ENCODE results near the gene USP44.

GRCh38 chr12:95594136-95594535 is 42.9 kb upstream of the USP44 start:
- TF ChIP-seq, protein P1, sequence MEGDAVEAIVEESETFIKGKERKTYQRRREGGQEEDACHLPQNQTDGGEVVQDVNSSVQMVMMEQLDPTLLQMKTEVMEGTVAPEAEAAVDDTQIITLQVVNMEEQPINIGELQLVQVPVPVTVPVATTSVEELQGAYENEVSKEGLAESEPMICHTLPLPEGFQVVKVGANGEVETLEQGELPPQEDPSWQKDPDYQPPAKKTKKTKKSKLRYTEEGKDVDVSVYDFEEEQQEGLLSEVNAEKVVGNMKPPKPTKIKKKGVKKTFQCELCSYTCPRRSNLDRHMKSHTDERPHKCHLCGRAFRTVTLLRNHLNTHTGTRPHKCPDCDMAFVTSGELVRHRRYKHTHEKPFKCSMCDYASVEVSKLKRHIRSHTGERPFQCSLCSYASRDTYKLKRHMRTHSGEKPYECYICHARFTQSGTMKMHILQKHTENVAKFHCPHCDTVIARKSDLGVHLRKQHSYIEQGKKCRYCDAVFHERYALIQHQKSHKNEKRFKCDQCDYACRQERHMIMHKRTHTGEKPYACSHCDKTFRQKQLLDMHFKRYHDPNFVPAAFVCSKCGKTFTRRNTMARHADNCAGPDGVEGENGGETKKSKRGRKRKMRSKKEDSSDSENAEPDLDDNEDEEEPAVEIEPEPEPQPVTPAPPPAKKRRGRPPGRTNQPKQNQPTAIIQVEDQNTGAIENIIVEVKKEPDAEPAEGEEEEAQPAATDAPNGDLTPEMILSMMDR (IDR thresholded peaks at IDR 0.05 in 8 of 11, conservative IDR thresholded peaks at IDR 0.05 in 3 of 11), result no peak
- no peak for TF ChIP-seq POLR2A (IDR thresholded peaks at IDR 0.05)

Measured in spleen (tissue), 7 donors.